Tibial artery (tissue), 4 donors: ENCODE results near the gene WWC1.

Source experiments
- DNase-seq, 2 donors: peaks; one replicate each; pipeline ENCODE4 v3.0.0-alpha.2; 2019
- H3K27ac ChIP-seq, 2 donors: fragments of 200-600 bp; sonication (generic) in 1 of 2; 1 replicate in 1 of 2; 2 replicates in 1 of 2; pipeline ENCODE4 v1.5.1; 2018 to 2019; ENCODE audit warnings: mild to moderate bottlenecking in 1 of 2
- H3K27me3 ChIP-seq, 2 donors: fragments of 200-600 bp; sonication (generic) in 1 of 2; one replicate each; pipeline versions ENCODE4 v1.5.1 to v1.6.0; 2016 to 2019
- H3K36me3 ChIP-seq, 3 donors: fragments of 200-600 bp; sonication (generic) in 2 of 3; one replicate each; pipeline ENCODE4 v1.5.1; 2016 to 2019; ENCODE audit warnings: mild to moderate bottlenecking in 2 of 3
- H3K4me1 ChIP-seq, 4 donors: fragments of 200-600 bp; sonication (generic) in 2 of 4; 1 replicate in 3 of 4; 2 replicates in 1 of 4; pipeline ENCODE4 v1.5.1; 2016 to 2019
- H3K4me3 ChIP-seq, 2 donors: fragments of 200-600 bp; sonication (generic) in 1 of 2; 1 replicate in 1 of 2; 2 replicates in 1 of 2; pipeline ENCODE4 v1.5.1; 2018 to 2019; ENCODE audit warnings: mild to moderate bottlenecking in 2 of 2
- H3K9me3 ChIP-seq, 3 donors: fragments of 200-600 bp; sonication (generic) in 1 of 3; one replicate each; pipeline ENCODE4 v1.5.1; 2016 to 2019
- intact Hi-C: fragments of 100-400 bp; cut with DNase I; formaldehyde crosslinking; loops from one replicate; pipeline ENCODE4 v1.15.0; 2023; ENCODE audit warnings: low total_unique reads
- TF ChIP-seq, protein P1 (sequence below), 2 experiments: fragments of 200-600 bp in 1 of 2; fragments of 450-650 bp in 1 of 2; IDR thresholded peaks; one replicate each; pipeline ENCODE4 v1.5.1; 2017 to 2019; ENCODE audit warnings: antibody characterized with exemption in 2 of 2, mild to moderate bottlenecking in 1 of 2, moderate library complexity in 1 of 2

The WWC1 gene

DNA sequence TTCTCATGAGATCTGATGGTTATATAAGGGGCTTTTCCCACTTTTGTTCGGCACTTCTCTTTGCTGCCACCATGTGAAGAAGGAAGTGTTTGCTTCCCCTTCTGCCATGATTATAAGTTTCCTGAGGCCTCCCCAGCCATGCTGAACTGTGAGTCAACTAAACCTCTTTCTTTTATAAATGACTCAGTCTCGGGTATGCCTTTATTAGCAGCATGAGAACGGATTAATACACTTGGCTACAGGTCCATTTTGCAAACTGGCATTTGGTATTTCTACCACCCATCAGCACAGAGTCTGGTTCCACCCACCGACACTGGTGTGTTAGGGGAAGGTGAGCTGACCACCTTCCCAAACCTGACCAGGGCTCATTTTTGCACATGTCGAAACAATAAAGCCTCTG is 146.9 kb downstream of the WWC1 start:
- Histone ChIP-seq H3K9me3 (no peaks in the 10 kb centered on the region), H3K4me1 (no peaks in the 10 kb centered on the region), H3K27me3 (peaks cover 0 to 4% of the 10 kb centered on the region in 2 donors), H3K27ac (no peak overlapping the region), H3K36me3 (peaks cover 0 to 12% (median 0%) of the 10 kb centered on the region in 3 donors), H3K4me3 (no peak overlapping the region)
- DNase-seq, result no peak
- TF ChIP-seq, protein P1, sequence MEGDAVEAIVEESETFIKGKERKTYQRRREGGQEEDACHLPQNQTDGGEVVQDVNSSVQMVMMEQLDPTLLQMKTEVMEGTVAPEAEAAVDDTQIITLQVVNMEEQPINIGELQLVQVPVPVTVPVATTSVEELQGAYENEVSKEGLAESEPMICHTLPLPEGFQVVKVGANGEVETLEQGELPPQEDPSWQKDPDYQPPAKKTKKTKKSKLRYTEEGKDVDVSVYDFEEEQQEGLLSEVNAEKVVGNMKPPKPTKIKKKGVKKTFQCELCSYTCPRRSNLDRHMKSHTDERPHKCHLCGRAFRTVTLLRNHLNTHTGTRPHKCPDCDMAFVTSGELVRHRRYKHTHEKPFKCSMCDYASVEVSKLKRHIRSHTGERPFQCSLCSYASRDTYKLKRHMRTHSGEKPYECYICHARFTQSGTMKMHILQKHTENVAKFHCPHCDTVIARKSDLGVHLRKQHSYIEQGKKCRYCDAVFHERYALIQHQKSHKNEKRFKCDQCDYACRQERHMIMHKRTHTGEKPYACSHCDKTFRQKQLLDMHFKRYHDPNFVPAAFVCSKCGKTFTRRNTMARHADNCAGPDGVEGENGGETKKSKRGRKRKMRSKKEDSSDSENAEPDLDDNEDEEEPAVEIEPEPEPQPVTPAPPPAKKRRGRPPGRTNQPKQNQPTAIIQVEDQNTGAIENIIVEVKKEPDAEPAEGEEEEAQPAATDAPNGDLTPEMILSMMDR (IDR thresholded peaks at IDR 0.05), result no peak
- intact Hi-C loops, result no loop called here

DNA sequence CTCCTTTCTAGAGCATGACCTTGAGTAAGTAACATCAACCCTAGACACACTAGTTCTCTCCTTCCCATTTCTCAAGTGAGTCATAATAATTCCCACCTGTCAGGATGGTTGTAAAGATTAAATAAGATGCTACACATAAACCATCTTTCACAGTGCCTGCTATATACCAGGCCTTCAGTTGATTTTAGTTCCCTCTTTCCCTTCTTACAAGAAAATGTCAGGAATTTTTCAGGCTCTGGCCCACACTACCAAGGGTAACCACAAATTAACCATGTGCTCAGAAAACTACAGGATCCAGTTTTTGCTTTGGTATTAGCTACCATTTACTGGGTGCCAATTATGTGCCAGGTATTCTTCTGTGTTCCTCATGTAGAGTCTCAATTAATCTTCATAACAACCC is 152.1 kb downstream of the WWC1 start:
- TF ChIP-seq, protein P1 (IDR thresholded peaks at IDR 0.05), result no peak
- Histone ChIP-seq H3K27ac (no peak overlapping the region), H3K27me3 (no peaks in the 10 kb centered on the region), H3K4me3 (no peak overlapping the region), H3K9me3 (no peaks in the 10 kb centered on the region), H3K4me1 (no peaks in the 10 kb centered on the region), H3K36me3 (no peaks in the 10 kb centered on the region)
- intact Hi-C loops, result no loop called here
- no peak for DNase-seq

- intact Hi-C loops, result no loop called here
- no peaks in the 10 kb centered on the region for H3K4me1 ChIP-seq
- no peak overlapping the region for H3K4me3 ChIP-seq
- no peaks in the 10 kb centered on the region for H3K27me3 ChIP-seq
- no peaks in the 10 kb centered on the region for H3K36me3 ChIP-seq
- no peaks in the 10 kb centered on the region for H3K9me3 ChIP-seq
- no peak for DNase-seq
- TF ChIP-seq, protein P1 (IDR thresholded peaks at IDR 0.05), result no peak
- no peak overlapping the region for H3K27ac ChIP-seq
Observed at GRCh38 chr5:168443950-168444700, 152.7 kb downstream of the WWC1 start.

GRCh38 chr5:168446983-168447619 is 155.7 kb downstream of the WWC1 start:
- H3K36me3 ChIP-seq, result no peaks in the 10 kb centered on the region
- intact Hi-C loops, result no loop called here
- DNase-seq, result no peak
- no peaks in the 10 kb centered on the region for H3K27me3 ChIP-seq
- H3K4me1 ChIP-seq, result no peaks in the 10 kb centered on the region
- TF ChIP-seq, protein P1 (IDR thresholded peaks at IDR 0.05), result no peak
- no peaks in the 10 kb centered on the region for H3K9me3 ChIP-seq
- H3K4me3 ChIP-seq, result no peak overlapping the region
- no peak overlapping the region for H3K27ac ChIP-seq

DNA sequence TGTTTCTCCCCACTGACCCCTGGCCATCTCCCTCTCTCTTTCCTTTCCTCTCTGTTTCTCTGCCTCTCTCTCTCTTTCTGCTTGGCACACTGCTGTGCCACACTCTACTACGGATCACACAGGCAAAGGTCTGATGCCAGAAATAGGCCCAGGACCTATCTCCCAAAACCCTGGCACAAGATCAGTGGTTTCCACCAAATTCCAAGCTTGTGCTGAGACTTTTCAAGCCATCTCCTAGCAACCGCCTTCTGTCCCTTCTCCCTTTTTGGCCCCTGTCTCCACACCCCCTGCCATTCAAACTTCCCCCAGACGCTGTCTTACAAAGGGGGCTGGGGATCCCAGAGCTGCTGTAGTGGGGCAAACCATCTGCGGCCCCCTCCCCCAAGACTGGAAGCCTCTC is 156.4 kb downstream of the WWC1 start:
- Histone ChIP-seq H3K36me3 (no peaks in the 10 kb centered on the region), H3K27ac (no peak overlapping the region), H3K27me3 (no peaks in the 10 kb centered on the region), H3K9me3 (no peaks in the 10 kb centered on the region), H3K4me1 (no peaks in the 10 kb centered on the region), H3K4me3 (no peak overlapping the region)
- TF ChIP-seq, protein P1 (IDR thresholded peaks at IDR 0.05), result no peak
- DNase-seq, result no peak
- intact Hi-C loops, result no loop called here
